Medulla oblongata (tissue), 1 donor: Measurements from ENCODE around the gene ITPK1.

Experiments used
- DNase-seq: peaks from one replicate; pipeline ENCODE4 v3.0.0-alpha.2; 2015; ENCODE audit errors: extremely low spot score

Gene ITPK1

DNA sequence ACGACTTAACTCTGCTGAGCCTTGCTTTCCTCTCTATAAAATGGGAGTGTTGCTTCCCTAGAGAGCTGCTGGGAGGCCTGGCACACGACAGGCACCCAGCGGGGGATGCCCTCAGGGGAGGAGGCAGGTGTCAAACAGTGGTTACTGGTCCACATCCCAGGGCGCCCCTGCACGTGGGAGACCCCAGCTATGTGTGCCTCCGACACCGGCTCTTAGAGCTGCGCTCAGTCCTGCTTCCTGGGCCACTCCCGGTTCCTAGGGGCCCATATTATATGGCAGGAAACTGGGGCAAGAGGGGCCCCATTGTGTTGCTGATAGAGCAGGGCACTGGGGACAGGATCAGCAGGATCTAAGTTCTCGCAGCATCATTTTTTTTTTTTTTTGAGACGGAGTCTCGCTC is 145.5 kb downstream of the ITPK1 start:
- no peak for DNase-seq

DNA sequence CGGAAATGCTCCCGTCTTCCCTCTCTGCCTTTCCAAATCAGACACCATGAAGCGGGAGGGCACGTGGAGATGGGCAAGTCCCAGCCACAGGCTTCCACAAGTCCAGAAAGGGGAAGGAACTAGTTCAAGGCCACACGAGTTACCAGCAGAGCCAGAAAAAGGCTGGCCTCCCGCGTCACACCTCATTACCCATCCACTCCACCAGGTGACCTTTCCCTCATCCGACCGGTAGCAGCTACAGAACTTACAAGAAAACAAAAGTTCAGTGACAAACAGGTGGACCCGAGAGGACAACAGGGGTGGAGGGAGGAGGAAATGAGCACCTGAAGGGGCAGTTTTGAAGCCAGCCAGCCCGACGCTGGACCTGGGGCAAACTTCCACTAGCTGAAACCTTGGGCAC is 145.9 kb downstream of the ITPK1 start:
- DNase-seq, result no peak

DNA sequence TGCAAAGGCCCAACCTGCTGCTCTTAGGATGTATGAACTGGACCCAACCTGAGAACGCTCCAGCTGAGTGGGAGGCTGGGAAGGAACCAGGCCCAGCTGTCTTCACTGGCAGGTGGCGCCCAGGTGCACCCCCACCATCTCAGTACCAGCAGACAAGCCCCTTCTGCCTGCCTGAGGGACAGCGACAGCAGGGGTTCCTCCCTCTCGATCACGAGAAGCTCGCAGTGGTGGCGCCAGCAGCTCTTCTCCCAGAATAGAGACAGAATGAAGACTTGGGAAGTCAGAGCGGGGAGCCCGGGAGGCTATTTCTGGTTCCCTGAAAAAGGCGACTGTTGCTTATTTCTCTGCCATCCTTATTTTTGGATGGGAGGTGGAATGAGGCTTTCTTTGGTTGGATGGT is 146.3 kb downstream of the ITPK1 start:
- no peak for DNase-seq

DNA sequence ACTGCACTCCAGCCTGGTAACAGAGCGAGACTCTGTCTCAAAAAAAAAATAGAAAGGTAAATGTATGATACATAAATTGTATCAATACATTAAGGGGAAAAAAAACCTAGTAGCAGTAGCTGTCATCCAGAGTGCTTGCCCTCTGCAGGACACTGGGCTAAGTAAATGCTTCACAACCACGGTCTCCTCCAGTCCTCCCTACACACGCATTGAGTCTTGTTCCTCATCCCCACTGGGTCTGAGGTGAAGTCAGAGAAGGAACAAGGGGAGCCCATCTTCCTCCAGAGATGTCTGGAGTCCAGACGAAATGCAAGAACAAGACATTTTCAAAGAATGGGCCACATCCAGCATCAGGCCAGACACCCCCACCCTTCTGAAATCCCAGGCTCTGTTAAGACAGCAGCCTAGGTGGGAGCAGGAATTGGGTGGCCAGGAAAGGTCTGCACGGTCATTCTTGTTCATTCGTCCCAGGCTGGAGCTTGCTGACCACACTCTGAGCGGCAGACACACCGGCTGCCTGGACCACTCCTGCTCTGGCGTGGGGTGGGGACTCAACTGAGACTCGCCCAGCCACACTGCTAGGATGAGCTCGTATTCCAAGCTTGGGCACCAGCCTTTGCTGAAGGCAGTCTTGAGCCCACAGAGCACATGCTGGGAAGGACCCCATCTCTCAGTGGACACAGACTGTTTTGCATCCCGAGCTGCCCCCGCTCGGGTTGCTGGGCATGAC is 147.3 kb downstream of the ITPK1 start:
- no peak for DNase-seq

DNA sequence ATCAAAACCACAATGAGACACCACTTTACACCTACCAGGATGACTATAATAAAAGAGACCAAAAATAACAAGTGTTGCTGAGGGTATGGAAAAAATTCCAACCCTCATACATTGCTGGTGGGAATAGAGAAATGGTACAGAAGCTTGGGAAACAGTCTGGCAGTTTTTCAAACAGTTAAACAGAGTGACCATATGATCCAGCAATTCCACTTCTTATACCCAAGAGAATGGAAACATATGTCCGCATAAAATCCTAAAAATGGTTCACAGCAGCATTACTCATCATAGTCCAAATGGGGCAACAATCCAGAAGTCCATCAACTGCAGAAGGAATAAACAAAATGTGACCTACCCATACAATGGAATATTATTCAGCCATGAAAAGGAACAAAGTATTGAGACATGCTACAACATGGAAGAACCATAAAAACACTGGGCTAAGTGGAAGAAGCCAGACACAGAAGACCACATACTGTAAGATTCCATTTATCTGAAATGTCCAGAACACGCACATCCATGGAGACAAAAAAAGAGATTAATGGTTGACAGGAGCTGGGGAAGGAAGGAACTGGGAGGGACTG is 148.3 kb downstream of the ITPK1 start:
- DNase-seq, result no peak

DNA sequence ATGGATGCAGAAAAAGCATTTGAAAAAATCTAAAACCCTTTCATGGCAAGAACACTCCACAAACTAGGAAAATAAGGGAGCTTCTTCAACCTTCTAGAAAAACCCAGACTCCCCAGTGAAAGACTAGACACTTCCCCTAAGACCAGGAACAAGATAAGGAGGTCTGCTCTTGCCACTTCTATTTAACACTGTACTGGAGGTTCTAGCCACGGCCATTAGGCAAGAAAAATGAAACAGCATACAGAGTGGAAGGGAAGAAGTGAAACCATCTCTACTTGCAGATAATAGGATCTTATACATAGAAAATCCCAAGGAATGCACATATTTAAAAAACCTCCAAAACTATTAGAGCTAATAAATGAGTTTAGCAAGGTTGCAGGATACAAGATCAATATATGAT is 150.4 kb downstream of the ITPK1 start:
- no peak for DNase-seq

DNA sequence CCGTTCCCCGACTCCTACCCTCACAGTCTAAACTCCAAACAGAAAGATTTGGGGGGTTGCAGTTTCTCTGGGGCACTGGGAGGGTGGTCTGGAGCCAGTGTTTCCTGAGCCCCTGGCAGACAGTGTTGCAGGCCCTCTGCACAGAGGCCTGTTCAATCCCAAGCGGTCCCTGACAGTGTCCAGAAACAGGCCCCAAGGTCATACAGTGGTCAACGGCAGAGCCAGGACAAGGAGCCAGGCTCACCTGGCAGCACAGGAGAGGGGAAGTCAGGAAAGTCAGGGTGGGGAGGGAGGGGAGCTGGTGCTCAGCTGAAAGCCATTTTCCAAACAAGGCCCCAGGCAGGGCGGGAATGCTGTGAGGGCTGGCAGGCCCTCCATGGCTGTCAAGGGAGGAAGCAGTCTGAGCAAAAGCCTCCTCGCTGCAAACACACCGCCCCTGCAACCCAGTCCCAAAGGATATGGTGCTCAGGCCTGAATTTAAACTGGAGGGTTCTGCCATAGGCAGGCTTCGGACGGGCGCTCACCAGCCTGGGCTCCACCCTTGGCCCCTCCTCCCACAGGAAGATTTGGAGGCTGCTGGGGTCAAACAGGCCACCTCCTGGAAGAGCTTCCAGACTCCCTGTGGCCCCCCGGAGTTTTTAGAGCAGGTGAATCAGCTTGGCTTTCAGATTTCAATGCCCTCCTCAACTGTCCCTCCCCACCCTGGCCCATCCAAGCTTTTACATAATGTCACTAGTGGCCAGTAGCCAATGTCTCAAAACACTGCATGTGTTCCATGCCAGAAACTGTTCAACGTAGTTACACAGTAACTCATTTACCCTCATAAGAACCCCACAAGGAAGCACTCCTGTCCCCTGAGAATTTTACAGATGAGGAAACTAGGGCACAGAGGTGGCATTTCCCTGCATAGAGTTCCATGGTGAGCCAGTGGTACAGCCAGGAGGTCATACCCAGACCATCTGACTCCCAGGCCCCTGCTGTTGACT is 151.3 kb downstream of the ITPK1 start:
- DNase-seq, result no peak

DNA sequence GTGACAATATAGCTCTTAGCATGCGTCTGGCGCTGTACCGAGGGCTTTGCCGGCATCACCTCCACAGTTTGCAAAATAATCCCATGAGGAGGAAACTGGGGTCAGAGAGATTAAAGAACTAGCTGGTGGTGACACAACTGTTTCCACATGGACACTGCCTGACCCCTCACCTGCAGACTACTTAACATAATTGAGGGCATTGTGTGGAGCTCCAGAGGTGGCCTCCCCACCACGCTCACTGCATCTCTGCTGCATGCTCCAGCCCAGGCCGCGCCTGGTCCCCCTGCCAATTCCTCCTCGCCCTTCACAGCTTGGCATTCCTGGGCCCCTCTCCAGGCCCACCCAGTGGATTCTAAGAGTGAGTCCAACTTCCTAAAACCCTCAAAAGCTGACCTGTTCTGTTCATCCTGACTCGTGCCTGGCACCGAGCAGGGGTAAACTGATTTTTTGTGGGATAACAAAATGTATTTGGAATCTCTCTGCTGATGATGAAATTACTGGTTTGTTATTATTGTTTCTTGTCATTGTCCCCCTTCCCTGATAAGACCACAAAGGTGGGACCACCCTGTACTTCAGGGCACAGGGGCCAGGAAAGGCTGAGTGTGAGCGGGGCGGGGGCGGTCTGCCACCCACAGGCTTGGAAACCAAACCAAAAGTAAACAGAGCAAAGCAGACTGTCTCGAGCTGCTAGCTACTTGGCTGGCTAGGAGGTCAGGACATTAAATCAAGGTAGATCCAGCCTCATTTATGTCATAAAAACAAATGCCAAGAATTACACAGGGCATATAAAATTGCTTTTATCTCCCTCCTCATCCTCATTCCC is 152.2 kb downstream of the ITPK1 start:
- no peak for DNase-seq

DNA sequence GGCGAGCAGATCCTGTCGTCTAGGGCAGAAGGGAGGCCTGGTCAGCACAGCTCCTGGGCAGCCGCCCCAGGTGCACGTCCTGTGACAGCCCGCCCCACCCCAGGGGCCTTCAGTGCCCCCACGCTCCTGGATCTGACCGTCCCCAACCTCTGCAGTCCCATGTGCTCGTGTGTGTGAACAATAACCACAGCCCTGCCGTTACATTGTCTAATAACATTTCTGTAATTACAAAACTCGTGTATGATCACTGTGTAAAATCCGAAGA is 153.0 kb downstream of the ITPK1 start:
- DNase-seq, result no peak

DNA sequence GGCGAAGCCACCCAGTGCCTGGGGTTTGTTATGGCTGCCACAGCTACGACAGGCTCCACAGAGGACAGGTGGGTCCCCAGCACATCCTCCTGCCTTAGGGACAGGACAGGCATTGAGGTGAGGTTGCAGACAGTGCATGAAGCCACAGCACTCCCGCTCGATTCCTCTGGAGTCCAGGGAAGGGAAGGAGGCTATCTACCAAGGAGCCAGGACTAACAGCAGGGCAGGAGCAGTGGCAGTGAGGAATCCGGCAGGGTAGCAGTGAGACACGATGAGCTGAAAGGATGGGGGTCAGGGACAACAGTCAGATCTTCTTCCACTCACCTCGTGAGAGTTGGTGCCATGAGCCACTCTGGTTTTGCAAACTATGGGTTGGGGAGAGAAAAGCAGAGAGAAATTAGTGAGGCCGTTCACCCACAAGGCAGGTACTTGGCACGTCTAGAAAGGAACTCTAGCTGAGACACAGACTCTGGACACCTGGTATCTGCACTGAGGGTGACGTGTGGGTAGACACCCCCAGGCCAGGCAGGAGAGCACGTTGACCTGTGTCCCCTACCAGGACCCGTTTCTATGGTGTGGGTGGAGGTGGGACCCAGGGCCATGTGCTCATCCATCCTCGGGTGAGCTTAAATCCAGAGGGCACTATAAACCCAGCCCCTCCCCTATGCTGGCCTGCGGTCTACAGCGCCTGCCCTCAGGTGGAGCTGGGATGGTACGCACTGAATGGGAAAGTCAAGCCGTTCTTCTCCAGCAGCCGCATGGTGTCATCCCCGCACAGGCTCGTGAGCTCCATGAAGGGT is 153.5 kb downstream of the ITPK1 start:
- DNase-seq, result no peak

DNA sequence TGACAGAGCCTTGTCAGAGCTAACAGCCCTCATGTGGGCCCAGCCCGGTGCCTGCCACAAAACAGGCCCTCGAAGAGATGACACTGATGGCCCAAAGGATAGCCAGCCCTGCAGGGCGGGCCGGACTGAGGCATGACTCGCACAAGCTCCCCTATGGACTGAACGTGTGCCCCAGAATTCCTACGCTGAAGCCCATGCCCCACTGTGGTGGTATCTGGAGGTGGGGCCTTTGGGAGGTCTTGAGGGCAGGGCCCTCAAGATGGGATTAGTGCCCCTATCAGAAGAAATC is 154.2 kb downstream of the ITPK1 start:
- DNase-seq, result no peak

DNA sequence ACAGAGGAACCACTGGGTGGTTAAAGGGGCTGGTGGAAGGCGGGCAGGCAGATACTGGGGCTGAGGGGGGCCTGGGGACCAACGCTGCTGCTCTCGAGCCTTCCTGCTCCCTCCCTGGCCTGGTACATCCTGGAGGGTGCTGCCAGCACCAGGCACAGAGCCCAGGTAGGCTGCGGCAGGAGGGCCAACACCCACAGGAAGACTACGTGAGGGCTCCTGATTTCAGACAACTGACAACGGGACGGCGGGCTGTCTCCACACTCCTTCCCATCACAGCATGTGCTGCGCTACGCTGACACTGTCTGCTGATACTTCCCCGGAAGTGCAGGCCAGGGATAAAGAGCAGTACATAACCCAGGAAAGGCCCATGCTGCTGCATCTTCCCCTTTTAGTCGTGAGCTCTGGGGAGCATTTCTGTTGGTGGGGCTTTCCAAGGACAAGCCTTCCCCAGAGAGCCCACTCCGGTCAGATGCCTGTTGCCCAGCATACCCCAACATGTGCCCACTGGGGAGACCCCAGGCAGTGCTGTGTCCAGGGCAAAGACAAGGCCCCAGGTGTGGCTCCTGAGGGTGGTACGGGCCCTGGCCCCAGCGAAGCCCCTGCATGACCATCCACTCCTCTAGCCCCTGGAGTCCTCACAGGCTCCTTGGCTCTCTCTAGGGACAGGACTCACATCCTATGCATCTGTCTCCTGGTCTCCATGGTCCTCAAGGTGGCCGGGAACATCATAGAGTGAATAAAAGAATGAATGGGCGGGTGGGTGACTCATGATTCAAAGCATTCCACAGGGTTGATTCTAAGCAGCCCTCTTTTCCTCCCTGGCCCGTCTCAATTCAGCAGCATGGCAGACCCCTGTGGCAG is 154.8 kb downstream of the ITPK1 start:
- no peak for DNase-seq

DNA sequence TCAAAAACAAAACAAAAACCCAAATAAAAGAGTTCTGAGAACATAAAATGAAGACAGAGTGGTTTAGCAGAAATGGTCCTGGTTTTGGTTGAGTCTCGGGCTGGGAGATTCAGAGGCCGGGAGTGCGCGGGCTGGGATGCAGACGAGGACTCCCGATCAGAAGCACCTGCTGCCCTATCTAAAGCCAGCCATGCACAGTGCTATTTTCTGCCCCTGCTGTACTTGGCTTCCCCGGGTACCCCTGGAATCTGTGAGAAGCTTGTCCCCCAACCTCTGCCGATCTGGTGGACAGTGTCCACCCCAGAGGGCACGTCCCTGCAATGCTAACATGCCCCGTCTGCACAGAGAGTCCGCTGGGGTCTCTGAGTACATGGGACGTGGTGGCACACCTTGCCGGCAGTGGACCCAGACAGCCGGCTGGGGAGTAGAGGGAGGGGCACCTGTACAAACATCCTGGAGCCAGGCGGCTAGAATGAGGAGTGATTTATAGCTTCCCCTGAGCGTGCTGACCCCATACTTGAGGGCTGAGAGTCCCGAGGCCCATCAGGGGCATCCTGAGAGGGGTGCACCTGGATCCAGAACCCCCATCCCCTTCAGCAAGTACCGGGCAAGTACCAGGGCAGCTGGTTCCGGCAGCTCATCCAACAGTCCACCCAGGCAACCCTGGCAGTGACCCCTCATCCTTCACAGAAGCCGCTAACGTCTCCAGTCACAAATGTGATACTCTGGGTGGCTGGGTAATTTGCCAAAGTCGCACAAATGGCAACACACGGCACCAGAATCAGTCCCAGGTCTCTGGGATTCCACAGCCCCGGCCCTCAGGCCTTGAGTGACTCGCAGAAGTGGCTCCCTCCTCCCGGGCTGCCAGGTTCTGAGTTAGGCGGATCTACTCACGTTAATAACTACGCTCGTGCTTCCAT is 155.7 kb downstream of the ITPK1 start:
- no peak for DNase-seq

DNA sequence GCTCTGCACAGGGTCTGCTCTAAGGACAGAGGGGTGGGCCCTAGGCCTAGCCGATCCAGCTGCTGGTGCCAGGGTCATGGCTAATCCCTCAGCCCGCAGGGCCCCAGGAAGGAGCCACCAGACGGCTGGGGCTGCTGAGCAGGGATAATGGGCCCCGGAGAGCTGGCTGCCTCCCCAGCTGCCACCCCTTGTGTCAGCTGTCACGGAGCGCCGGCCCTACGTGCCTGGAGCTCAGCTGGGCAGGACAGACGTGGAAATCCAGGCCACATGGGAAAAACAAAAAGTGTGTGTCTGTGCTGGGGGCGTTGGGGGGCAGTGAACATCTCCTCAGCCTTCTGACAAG is 156.6 kb downstream of the ITPK1 start:
- peak; percentile 74 for DNase-seq

DNA sequence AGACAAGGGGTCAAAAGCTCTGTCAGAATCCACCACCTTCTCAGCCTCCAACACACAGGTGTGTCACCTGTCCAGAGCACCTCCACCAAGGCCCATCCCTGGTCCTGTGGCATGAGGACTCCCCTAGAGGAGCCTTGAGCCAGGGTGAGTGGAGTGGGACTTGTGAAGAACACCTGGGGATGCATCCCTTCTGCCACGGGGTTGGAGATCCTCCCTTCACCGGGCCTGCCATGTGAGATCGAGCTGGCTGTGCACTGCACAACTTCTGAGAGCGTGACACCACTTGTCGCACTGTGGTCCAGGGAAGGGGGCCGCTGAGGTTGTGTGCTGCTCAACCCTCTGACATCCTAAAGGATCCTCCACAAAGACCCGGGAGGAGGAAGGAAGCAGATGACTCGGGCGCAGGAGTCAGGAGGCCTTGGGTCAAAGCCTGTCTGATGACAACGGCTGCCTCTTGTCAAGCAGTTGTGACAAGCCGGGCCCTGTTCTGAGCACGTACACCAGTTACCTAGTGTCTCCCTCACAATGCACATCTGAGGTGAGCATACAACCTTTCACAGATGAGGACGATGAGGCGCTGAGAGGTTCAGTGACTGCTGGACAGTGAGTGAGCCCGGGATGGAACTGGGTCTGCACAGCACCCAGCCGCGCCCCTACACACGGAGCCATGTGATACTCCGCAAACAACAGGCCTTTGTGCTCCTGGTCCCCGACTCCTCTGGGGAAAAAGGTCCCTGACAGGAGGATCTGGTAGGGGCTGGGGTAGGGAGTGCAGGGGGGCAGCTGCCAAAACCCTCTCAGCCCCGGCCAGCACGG is 157.1 kb downstream of the ITPK1 start:
- DNase-seq, result peak; percentile 87

DNA sequence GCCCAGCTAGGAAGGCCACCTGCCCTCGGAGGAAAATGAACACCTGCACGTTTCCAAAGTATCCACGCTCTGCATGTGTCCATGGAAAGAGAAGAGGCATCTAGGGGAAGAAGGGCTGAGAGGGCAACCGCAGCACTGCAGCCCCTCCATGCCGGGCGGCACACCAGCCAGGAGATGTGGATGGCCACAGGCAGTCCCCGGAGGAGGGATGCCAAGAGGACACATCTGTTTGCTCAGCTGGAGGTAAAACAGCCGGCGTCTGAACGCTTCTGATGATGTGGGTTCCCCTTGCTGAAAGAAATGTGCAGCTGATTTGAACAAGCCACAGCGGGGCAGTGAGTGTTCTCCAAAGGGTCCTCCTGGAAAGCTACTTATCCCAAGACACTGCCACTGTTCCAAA is 158.8 kb downstream of the ITPK1 start:
- DNase-seq, result no peak

DNA sequence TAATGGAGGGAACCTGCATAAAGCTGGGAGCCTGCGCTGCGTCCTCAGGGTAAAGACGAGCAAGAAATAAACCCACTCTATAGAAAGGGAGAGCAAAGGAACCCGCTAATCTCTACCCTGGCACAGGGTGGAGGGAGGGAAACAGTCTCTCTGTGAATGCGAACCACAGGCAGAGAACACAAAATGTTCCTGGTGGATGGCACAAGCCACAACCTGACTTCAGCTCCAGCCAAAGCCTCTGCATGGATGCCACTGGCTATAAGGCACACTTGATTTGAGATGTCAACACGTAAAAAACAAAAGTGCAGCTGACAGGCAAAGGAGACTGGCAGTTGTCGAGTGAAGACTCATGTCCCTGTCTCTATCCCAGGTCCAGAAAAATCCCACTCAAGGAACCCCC is 160.3 kb downstream of the ITPK1 start:
- no peak for DNase-seq

DNA sequence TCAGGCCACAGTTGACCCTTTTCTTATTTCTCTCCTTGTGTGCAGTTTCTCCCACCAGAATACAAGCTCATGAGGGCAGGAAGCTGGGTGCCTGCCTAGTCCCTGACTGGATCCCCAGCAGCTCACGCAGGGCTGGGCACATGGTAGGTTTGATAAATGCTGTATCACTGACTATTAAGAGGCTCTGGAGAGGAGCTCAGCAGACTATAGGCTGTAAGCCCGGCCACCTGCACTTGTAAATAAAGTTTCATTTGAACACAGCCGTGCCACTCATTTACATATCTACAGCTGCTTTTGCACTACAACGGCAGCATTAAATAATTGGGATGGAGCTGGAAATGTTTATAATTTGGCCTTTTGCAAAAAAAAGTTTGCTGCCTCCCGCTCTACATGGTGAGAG is 160.8 kb downstream of the ITPK1 start:
- DNase-seq, result no peak

DNA sequence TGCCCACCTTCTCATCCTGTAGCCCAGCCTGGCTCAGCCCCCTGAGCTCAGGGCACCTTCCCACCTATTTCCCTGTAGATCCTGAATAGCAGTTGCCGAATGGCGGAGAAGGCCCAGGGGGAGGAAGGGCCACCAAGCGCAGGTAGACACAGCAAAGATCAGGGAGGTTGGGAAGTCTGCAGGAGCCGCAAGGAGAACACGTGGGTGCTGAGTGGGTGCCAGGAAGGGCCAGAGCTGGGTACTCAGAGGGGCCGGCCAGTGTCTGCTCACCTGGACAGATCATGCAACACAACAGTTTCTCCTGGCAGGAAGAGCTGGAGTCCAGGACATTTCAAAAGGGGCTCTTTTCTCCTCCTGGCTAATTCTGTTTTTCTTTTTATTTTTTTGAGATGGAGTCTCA is 162.2 kb downstream of the ITPK1 start:
- DNase-seq, result no peak
